Measurements from ENCODE around the gene ATP8B2.

- TF ChIP-seq CTCF (IDR thresholded peaks at IDR 0.05; ENCODE audit: low read depth, low read length, missing input control) (no peak), YY1 (IDR thresholded peaks at IDR 0.05) (no peak)
- TF ChIP-seq, protein P1, sequence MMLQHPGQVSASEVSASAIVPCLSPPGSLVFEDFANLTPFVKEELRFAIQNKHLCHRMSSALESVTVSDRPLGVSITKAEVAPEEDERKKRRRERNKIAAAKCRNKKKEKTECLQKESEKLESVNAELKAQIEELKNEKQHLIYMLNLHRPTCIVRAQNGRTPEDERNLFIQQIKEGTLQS (IDR thresholded peaks at IDR 0.05), result no peak
- TF ChIP-seq, protein P2, sequence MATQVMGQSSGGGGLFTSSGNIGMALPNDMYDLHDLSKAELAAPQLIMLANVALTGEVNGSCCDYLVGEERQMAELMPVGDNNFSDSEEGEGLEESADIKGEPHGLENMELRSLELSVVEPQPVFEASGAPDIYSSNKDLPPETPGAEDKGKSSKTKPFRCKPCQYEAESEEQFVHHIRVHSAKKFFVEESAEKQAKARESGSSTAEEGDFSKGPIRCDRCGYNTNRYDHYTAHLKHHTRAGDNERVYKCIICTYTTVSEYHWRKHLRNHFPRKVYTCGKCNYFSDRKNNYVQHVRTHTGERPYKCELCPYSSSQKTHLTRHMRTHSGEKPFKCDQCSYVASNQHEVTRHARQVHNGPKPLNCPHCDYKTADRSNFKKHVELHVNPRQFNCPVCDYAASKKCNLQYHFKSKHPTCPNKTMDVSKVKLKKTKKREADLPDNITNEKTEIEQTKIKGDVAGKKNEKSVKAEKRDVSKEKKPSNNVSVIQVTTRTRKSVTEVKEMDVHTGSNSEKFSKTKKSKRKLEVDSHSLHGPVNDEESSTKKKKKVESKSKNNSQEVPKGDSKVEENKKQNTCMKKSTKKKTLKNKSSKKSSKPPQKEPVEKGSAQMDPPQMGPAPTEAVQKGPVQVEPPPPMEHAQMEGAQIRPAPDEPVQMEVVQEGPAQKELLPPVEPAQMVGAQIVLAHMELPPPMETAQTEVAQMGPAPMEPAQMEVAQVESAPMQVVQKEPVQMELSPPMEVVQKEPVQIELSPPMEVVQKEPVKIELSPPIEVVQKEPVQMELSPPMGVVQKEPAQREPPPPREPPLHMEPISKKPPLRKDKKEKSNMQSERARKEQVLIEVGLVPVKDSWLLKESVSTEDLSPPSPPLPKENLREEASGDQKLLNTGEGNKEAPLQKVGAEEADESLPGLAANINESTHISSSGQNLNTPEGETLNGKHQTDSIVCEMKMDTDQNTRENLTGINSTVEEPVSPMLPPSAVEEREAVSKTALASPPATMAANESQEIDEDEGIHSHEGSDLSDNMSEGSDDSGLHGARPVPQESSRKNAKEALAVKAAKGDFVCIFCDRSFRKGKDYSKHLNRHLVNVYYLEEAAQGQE (IDR thresholded peaks at IDR 0.05), result no peak
Observed at GRCh38 chr1:154301582-154301981, 23.7 kb upstream of the ATP8B2 start.
